ENCODE data around the gene SPA17.
A peak's percentile ranks its signal among the peaks of the same experiment; 100 is the strongest.

Gene SPA17

DNA sequence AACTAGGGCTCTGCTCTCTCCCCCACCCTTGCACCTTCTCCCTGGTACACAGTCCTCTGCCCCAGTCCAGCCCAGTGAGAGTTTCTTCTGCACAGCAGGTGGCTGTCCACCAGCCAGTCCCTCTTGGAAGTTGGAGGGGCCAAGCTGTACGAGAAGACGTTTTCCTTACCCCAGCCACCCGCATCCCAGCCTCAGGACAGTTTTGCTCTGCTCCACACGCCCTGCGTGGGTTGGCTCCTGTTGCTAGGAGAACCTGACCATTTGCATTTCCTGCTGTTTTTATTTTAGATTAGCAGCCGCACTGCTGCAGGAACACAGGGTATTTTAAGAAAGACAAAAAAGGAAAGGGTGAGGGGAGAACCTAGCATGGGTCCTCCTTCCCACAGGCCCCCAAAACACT lies 48.5 kb downstream of the SPA17 start:
- Histone ChIP-seq H3K4me1 (ENCODE audit: insufficient read depth, low read length) (peaks cover 9% of the 10 kb centered on the region; the same call in 1 of the 2 replicates), H3K9me3 (ENCODE audit: insufficient read depth, low read length, severe bottlenecking) (no peaks in the 10 kb centered on the region), H3K79me2 (ENCODE audit: insufficient read depth, low read length) (no peaks in the 10 kb centered on the region), H2AFZ (ENCODE audit: low read depth, low read length) (no peak overlapping the region), H3K27me3 (ENCODE audit: insufficient read depth, low read length, poor library complexity) (peaks cover 90% of the 10 kb centered on the region), H3K36me3 (ENCODE audit: insufficient read depth, low read length) (no peaks in the 10 kb centered on the region), H3K4me2 (ENCODE audit: insufficient read depth, low read length) (no peak overlapping the region), H4K20me1 (ENCODE audit: insufficient read depth, low read length) (peaks cover 30% of the 10 kb centered on the region), H3K27ac (ENCODE audit: low read length) (no peak overlapping the region), H3K9ac (ENCODE audit: low read depth, low read length) (no peak overlapping the region), H3K4me3 (ENCODE audit: low read depth in 1 of 2, low read length in 2 of 2) (no peak overlapping the region)
- no peak for TF ChIP-seq EZH2 (IDR thresholded peaks at IDR 0.05; ENCODE audit: borderline replicate concordance, low read depth, low read length, severe bottlenecking)
- TF ChIP-seq, protein P1, sequence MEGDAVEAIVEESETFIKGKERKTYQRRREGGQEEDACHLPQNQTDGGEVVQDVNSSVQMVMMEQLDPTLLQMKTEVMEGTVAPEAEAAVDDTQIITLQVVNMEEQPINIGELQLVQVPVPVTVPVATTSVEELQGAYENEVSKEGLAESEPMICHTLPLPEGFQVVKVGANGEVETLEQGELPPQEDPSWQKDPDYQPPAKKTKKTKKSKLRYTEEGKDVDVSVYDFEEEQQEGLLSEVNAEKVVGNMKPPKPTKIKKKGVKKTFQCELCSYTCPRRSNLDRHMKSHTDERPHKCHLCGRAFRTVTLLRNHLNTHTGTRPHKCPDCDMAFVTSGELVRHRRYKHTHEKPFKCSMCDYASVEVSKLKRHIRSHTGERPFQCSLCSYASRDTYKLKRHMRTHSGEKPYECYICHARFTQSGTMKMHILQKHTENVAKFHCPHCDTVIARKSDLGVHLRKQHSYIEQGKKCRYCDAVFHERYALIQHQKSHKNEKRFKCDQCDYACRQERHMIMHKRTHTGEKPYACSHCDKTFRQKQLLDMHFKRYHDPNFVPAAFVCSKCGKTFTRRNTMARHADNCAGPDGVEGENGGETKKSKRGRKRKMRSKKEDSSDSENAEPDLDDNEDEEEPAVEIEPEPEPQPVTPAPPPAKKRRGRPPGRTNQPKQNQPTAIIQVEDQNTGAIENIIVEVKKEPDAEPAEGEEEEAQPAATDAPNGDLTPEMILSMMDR (IDR thresholded peaks at IDR 0.05; ENCODE audit: borderline replicate concordance, extremely low read depth, low read length, poor library complexity, severe bottlenecking): no peak
- no peak for ATAC-seq (ENCODE audit: insufficient read depth, low read depth)
- DNase-seq: no peak

DNA sequence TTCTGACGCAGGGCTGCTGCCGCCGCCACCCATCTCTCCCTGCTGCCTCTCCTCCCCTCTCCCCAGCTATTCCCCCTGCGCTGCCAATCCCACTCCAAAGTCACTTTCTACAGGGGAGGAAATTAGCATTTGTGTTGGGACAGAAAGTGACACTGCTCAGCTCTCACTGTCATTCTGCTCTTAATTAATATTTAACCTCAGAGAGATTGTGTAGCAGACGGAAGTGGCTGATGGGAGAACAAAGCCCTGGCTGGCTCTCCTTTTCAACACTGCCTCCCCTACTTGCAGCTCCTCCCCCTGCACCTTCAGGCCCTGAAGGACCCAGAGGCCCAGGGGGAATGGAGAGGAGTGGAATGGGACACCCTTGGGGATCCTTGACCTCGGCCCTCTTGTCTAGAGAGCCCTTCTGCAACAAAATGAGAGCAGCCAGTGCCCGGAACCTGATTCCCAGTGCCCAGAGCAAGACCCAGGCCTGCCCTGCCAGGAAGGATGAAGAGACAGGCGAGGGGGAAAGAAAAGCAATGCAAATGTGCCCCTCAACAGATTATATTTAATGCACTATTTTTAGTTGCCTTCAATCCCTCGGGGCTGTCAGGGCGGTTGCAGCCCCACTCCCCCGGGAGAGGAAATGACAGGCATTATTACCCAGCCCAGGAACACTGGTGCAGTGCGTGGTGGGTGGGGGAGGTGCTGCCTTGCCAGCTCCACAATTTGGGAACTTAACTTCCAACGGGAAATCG lies 51.4 kb downstream of the SPA17 start:
- peak; percentile 33; the same call in 1 of the 3 replicates for ATAC-seq (ENCODE audit: insufficient read depth, low read depth)
- H2AFZ ChIP-seq (ENCODE audit: low read depth, low read length): no peak overlapping the region

GRCh38 chr11:124725719-124726105 lies 52.0 kb downstream of the SPA17 start:
- Histone ChIP-seq H3K36me3 (ENCODE audit: insufficient read depth, low read length) (no peaks in the 10 kb centered on the region), H3K27ac (ENCODE audit: low read length) (no peak overlapping the region), H3K4me1 (ENCODE audit: insufficient read depth, low read length) (no peaks in the 10 kb centered on the region), H3K9me3 (ENCODE audit: insufficient read depth, low read length, severe bottlenecking) (no peaks in the 10 kb centered on the region), H2AFZ (ENCODE audit: low read depth, low read length) (no peak overlapping the region), H3K27me3 (ENCODE audit: insufficient read depth, low read length, poor library complexity) (peaks cover 66% of the 10 kb centered on the region), H3K4me3 (ENCODE audit: low read depth in 1 of 2, low read length in 2 of 2) (no peak overlapping the region), H3K4me2 (ENCODE audit: insufficient read depth, low read length) (no peak overlapping the region), H4K20me1 (ENCODE audit: insufficient read depth, low read length) (peaks cover 17% of the 10 kb centered on the region; the same call in 1 of the 2 replicates), H3K79me2 (ENCODE audit: insufficient read depth, low read length) (no peaks in the 10 kb centered on the region), H3K9ac (ENCODE audit: low read depth, low read length) (no peak overlapping the region)
- no peak for ATAC-seq (ENCODE audit: insufficient read depth, low read depth)
- no peak for DNase-seq
- TF ChIP-seq EZH2 (IDR thresholded peaks at IDR 0.05; ENCODE audit: borderline replicate concordance, low read depth, low read length, severe bottlenecking): no peak
- TF ChIP-seq, protein P1 (IDR thresholded peaks at IDR 0.05; ENCODE audit: borderline replicate concordance, extremely low read depth, low read length, poor library complexity, severe bottlenecking): no peak

More for the DNA sequence above, 51.4 kb downstream of the SPA17 start:
- H3K27me3 ChIP-seq (ENCODE audit: insufficient read depth, low read length, poor library complexity): peaks cover 72% of the 10 kb centered on the region
- TF ChIP-seq EZH2 (IDR thresholded peaks at IDR 0.05; ENCODE audit: borderline replicate concordance, low read depth, low read length, severe bottlenecking): no peak
- TF ChIP-seq, protein P1 (IDR thresholded peaks at IDR 0.05; ENCODE audit: borderline replicate concordance, extremely low read depth, low read length, poor library complexity, severe bottlenecking): no peak
- H3K4me2 ChIP-seq (ENCODE audit: insufficient read depth, low read length): no peak overlapping the region
- H3K79me2 ChIP-seq (ENCODE audit: insufficient read depth, low read length): no peaks in the 10 kb centered on the region
- no peak overlapping the region for H3K9ac ChIP-seq (ENCODE audit: low read depth, low read length)
- DNase-seq: no peak
- no peaks in the 10 kb centered on the region for H3K9me3 ChIP-seq (ENCODE audit: insufficient read depth, low read length, severe bottlenecking)
- no peak overlapping the region for H3K27ac ChIP-seq (ENCODE audit: low read length)
- H3K36me3 ChIP-seq (ENCODE audit: insufficient read depth, low read length): no peaks in the 10 kb centered on the region
- H4K20me1 ChIP-seq (ENCODE audit: insufficient read depth, low read length): peaks cover 15% of the 10 kb centered on the region; the same call in 1 of the 2 replicates
- no peaks in the 10 kb centered on the region for H3K4me1 ChIP-seq (ENCODE audit: insufficient read depth, low read length)
- no peak overlapping the region for H3K4me3 ChIP-seq (ENCODE audit: low read depth in 1 of 2, low read length in 2 of 2)
